DOHH2 (cell line): ENCODE data around the gene MYH6.

Experiments
- H3F3A ChIP-seq: fragments of 200-600 bp; sonication (generic), shearing (Covaris generic); 2 replicates; pipeline ENCODE4 v1.6.0; 2016; ENCODE audit warnings: antibody characterized with exemption, mild to moderate bottlenecking; ENCODE audit not compliant: control insufficient read depth, insufficient read depth
- H3K27ac ChIP-seq: fragments of 200-600 bp; sonication (generic); 2 replicates; pipeline ENCODE4 v1.5.1; 2014; ENCODE audit warnings: low read depth, mild to moderate bottlenecking, low read length, moderate library complexity
- H3K27me3 ChIP-seq: fragments of 200-600 bp; sonication (generic); 2 replicates; pipeline ENCODE4 v1.6.1; 2014; ENCODE audit warnings: mild to moderate bottlenecking, low read length, mixed read lengths; ENCODE audit not compliant: control insufficient read depth
- H3K36me3 ChIP-seq: fragments of 200-600 bp; sonication (generic); 2 replicates; pipeline ENCODE4 v1.6.1; 2014; ENCODE audit warnings: mild to moderate bottlenecking, low read length, moderate library complexity, mixed read lengths; ENCODE audit not compliant: control insufficient read depth
- H3K4me1 ChIP-seq: fragments of 200-600 bp; sonication (generic); 2 replicates; pipeline ENCODE4 v1.6.1; 2014; ENCODE audit warnings: mild to moderate bottlenecking, low read length, mixed read lengths; ENCODE audit not compliant: control insufficient read depth
- H3K4me2 ChIP-seq: fragments of 200-600 bp; sonication (generic); 2 replicates; pipeline ENCODE4 v1.6.0; 2014; ENCODE audit warnings: mild to moderate bottlenecking, low read length, moderate library complexity
- H3K4me3 ChIP-seq: fragments of 200-600 bp; sonication (generic); 2 replicates; pipeline ENCODE4 v1.5.1; 2014; ENCODE audit warnings: mild to moderate bottlenecking, low read length, mixed read lengths
- H3K79me2 ChIP-seq: fragments of 200-600 bp; sonication (generic); 2 replicates; pipeline ENCODE4 v1.6.1; 2014; ENCODE audit warnings: mild to moderate bottlenecking, low read length, mixed read lengths; ENCODE audit not compliant: control insufficient read depth
- H3K9me2 ChIP-seq: fragments of 200-600 bp; sonication (generic); replicated peaks from 2 replicates; pipeline ENCODE4 v1.6.1; 2014; ENCODE audit warnings: mild to moderate bottlenecking, low read length, mixed read lengths; ENCODE audit not compliant: control insufficient read depth
- H3K9me3 ChIP-seq: fragments of 200-600 bp; sonication (generic); 2 replicates; pipeline ENCODE4 v1.6.1; 2014; ENCODE audit warnings: antibody characterized with exemption, low read length, mixed read lengths; ENCODE audit not compliant: control insufficient read depth, insufficient read depth
- H4K20me1 ChIP-seq: fragments of 200-600 bp; sonication (generic); 2 replicates; pipeline ENCODE4 v1.6.0; 2014; ENCODE audit warnings: low read depth, mild to moderate bottlenecking, antibody characterized with exemption, low read length, moderate library complexity; ENCODE audit not compliant: control insufficient read depth, insufficient read depth
- CTCF ChIP-seq: fragments of 200-600 bp; sonication (generic); IDR thresholded peaks from one replicate; pipeline ENCODE4 v1.5.1; 2014; ENCODE audit warnings: antibody characterized with exemption, mild to moderate bottlenecking, low read depth, low read length; ENCODE audit not compliant: poor library complexity, severe bottlenecking
- EZH2phosphoT487 ChIP-seq: fragments of 200-600 bp; sonication (generic); IDR thresholded peaks from 2 replicates; pipeline ENCODE4 v1.6.1; 2017; ENCODE audit warnings: borderline replicate concordance, mild to moderate bottlenecking, antibody characterized with exemption, low read length, moderate library complexity, mixed read lengths

MYH6 gene

GRCh38 chr14:23438101-23438971 is 30.3 kb upstream of the MYH6 start:
- Histone ChIP-seq H3K4me2 (no peak overlapping the region), H3K4me3 (no peak overlapping the region), H4K20me1 (no peaks in the 10 kb centered on the region), H3K27me3 (no peaks in the 10 kb centered on the region), H3F3A (no peaks in the 10 kb centered on the region), H3K36me3 (no peaks in the 10 kb centered on the region), H3K9me3 (no peaks in the 10 kb centered on the region), H3K4me1 (no peaks in the 10 kb centered on the region), H3K79me2 (no peaks in the 10 kb centered on the region), H3K27ac (no peak overlapping the region), H3K9me2 (no peaks in the 10 kb centered on the region)
- TF ChIP-seq EZH2phosphoT487, result no peak
- no peak for TF ChIP-seq CTCF

- no peaks in the 10 kb centered on the region for H4K20me1 ChIP-seq
- H3K27ac ChIP-seq, result no peak overlapping the region
- no peaks in the 10 kb centered on the region for H3K4me1 ChIP-seq
- H3K4me3 ChIP-seq, result no peak overlapping the region
- H3K9me2 ChIP-seq, result no peaks in the 10 kb centered on the region
- no peaks in the 10 kb centered on the region for H3K36me3 ChIP-seq
- H3F3A ChIP-seq, result no peaks in the 10 kb centered on the region
- no peak overlapping the region for H3K4me2 ChIP-seq
- no peaks in the 10 kb centered on the region for H3K9me3 ChIP-seq
- TF ChIP-seq EZH2phosphoT487, result no peak
- TF ChIP-seq CTCF, result no peak
- no peaks in the 10 kb centered on the region for H3K27me3 ChIP-seq
- H3K79me2 ChIP-seq, result no peaks in the 10 kb centered on the region
Observed at GRCh38 chr14:23437133-23438100, 29.3 kb upstream of the MYH6 start.

GRCh38 chr14:23436327-23437132 is 28.5 kb upstream of the MYH6 start:
- Histone ChIP-seq H3K4me1 (no peaks in the 10 kb centered on the region), H3K27ac (no peak overlapping the region), H3K27me3 (no peaks in the 10 kb centered on the region), H3K4me3 (no peak overlapping the region), H3K9me3 (no peaks in the 10 kb centered on the region), H3K4me2 (no peak overlapping the region), H3F3A (no peaks in the 10 kb centered on the region), H4K20me1 (no peaks in the 10 kb centered on the region), H3K36me3 (no peaks in the 10 kb centered on the region), H3K9me2 (no peaks in the 10 kb centered on the region), H3K79me2 (no peaks in the 10 kb centered on the region)
- TF ChIP-seq EZH2phosphoT487 (no peak), CTCF (no peak)
